Activated gamma-delta T cell (primary cell): ENCODE measurements around the gene ETFDH.
"Not testable (repeated sequence)": the region's sequence is repeated elsewhere in the genome, so short reads cannot be mapped to it uniquely, and the experiment has no call there.

Source experiments
- DNase-seq: peaks from one replicate; lab custom pipeline; 2025; lab: John Stamatoyannopoulos, UW

ETFDH gene

GRCh38 chr4:158754385-158755180, 82.5 kb downstream of the ETFDH start:
- DNase-seq: no peak

GRCh38 chr4:158755819-158756218, 83.7 kb downstream of the ETFDH start:
- not testable (repeated sequence) for DNase-seq

- DNase-seq: no peak
Observed at GRCh38 chr4:158756588-158756987, 84.5 kb downstream of the ETFDH start.

GRCh38 chr4:158758142-158758541, 86.0 kb downstream of the ETFDH start:
- no peak for DNase-seq

GRCh38 chr4:158758703-158759102, 86.6 kb downstream of the ETFDH start:
- no peak for DNase-seq
